Measurements from ENCODE around the gene PRKCB. TPM values are rescaled to one million over a fixed set of nuclear protein-coding genes. Genes with fewer than 3 reads are reported as not detected.
"Not testable (repeated sequence)": the region's sequence is repeated elsewhere in the genome, so short reads cannot be mapped to it uniquely, and the experiment has no call there.

PRKCB gene
- total and polyA plus RNA-seq, 8 donors: 13.5 to 74.3 (median 57.0) TPM

GRCh38 chr16:23931199-23931598 lies 95.4 kb downstream of the PRKCB start:
- Histone ChIP-seq H3K4me1 (no peaks in the 10 kb centered on the region), H3K36me3 (no peaks in the 10 kb centered on the region), H3K27me3 (no peaks in the 10 kb centered on the region), H3K27ac (no peak overlapping the region), H3K4me3 (no peak overlapping the region), H3K9me3 (no peaks in the 10 kb centered on the region)
- TF ChIP-seq CTCF (IDR thresholded peaks at IDR 0.05): no peak
- no peak for DNase-seq
- intact Hi-C loops (cut with DNase I): no loop called here
- ATAC-seq: no peak

- intact Hi-C loops (cut with DNase I); H3K9me3 ChIP-seq; H3K4me3 ChIP-seq; H3K4me1 ChIP-seq; DNase-seq; H3K27me3 ChIP-seq; ATAC-seq; H3K36me3 ChIP-seq; H3K27ac ChIP-seq: not testable (repeated sequence)
Measured at GRCh38 chr16:23933650-23934049, 97.9 kb downstream of the PRKCB start.

GRCh38 chr16:23934610-23935236 lies 98.9 kb downstream of the PRKCB start:
- H3K4me1 ChIP-seq: no peaks in the 10 kb centered on the region
- no peak overlapping the region for H3K27ac ChIP-seq
- no peaks in the 10 kb centered on the region for H3K36me3 ChIP-seq
- ATAC-seq (no peak), DNase-seq (no peak)
- intact Hi-C loops (cut with DNase I): no loop called here
- no peak overlapping the region for H3K4me3 ChIP-seq
- TF ChIP-seq CTCF (IDR thresholded peaks at IDR 0.05): no peak
- H3K27me3 ChIP-seq: no peaks in the 10 kb centered on the region
- H3K9me3 ChIP-seq: no peaks in the 10 kb centered on the region

- intact Hi-C loops (cut with DNase I): no loop called here
- H3K4me1 ChIP-seq: no peaks in the 10 kb centered on the region
- H3K27ac ChIP-seq: no peak overlapping the region
- TF ChIP-seq CTCF (IDR thresholded peaks at IDR 0.05): no peak
- no peak overlapping the region for H3K4me3 ChIP-seq
- H3K36me3 ChIP-seq: no peaks in the 10 kb centered on the region
- DNase-seq: no peak
- H3K27me3 ChIP-seq: no peaks in the 10 kb centered on the region
- no peaks in the 10 kb centered on the region for H3K9me3 ChIP-seq
- no peak for ATAC-seq
Measured at GRCh38 chr16:23940111-23940510, 104.3 kb downstream of the PRKCB start.

GRCh38 chr16:23941025-23941424 lies 105.2 kb downstream of the PRKCB start:
- Histone ChIP-seq H3K4me1 (no peaks in the 10 kb centered on the region), H3K27me3 (no peaks in the 10 kb centered on the region), H3K4me3 (no peak overlapping the region), H3K9me3 (no peaks in the 10 kb centered on the region), H3K27ac (no peak overlapping the region), H3K36me3 (no peaks in the 10 kb centered on the region)
- no peak for ATAC-seq
- no peak for DNase-seq
- intact Hi-C loops (cut with DNase I): no loop called here
- no peak for TF ChIP-seq CTCF (IDR thresholded peaks at IDR 0.05)

GRCh38 chr16:23941963-23942564 lies 106.3 kb downstream of the PRKCB start:
- no peak for ATAC-seq
- no peaks in the 10 kb centered on the region for H3K36me3 ChIP-seq
- intact Hi-C loops (cut with DNase I): no loop called here
- TF ChIP-seq CTCF (IDR thresholded peaks at IDR 0.05): no peak
- H3K4me3 ChIP-seq: no peak overlapping the region
- peak in 1 of 4 donors; percentile 16 for DNase-seq
- H3K27me3 ChIP-seq: no peaks in the 10 kb centered on the region
- H3K4me1 ChIP-seq: no peaks in the 10 kb centered on the region
- no peak overlapping the region for H3K27ac ChIP-seq
- no peaks in the 10 kb centered on the region for H3K9me3 ChIP-seq
